Activated T-cell treated with anti-CD3 and anti-CD28 coated beads for 48 hours (primary cell): Measurements from ENCODE around the gene USH2A.

ENCODE experiments used
- DNase-seq: peaks from one replicate; pipeline ENCODE4 v3.0.0-alpha.2; 2020; ENCODE audit warnings: low read depth

USH2A gene

GRCh38 chr1:215704089-215704860 is 719.0 kb downstream of the USH2A start:
- no peak for DNase-seq

DNA sequence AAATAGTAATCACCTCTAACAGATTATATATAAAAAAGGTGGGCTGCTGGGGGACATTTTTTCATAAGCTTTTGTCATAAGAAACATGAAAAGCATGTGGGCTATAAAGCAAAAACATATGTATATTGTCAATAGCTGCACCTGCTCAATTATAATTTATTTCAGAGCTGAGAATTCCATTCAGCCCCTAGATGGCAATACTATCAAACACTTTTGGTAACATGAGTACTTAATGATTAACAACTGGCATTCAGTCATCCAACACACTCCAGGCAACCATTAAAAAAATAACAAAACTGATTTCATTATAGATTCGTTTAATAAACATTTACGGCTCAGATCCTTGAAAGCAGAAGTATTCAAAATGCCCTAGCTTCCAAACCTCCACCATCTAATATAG is 741.0 kb downstream of the USH2A start:
- DNase-seq: no peak

DNA sequence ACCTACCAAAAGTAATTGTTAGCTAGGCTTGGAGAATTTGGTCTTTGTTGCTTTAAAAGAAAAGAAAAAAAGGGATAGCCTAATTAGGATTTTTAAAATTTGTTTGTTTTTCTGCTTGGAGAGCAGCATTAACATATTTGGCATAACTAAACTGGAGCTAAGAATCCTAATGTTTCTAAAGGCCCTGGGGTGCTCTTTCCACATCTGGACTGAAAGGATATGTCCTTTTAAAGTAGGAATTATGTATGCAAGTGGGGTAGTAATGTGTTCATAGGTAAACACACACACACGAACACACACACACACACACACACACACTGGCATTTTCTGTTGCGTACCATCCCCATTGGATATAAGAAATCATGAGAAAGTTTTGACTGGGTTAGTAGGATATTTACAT is 742.2 kb downstream of the USH2A start:
- no peak for DNase-seq

GRCh38 chr1:215679231-215679630 is 744.0 kb downstream of the USH2A start:
- no peak for DNase-seq

DNA sequence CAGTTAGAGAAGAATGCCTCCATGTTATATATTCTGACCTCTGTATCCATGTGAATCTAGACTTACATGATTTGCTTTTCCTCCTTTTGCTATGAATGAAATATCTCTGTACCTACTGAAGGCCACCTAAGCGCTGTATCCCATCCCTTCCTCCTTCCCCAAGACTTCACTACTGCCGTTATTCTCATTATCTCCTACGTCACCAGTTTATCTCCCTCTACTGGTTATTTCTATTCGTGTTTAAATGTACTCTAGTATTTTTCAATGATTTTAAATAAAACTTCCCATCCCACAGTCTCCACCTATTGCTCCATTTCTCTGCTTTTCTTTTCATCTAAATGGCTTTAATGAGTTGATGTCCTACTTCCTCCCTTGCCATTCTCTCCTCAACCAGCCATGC is 746.1 kb downstream of the USH2A start:
- no peak for DNase-seq

- no peak for DNase-seq
Measured at GRCh38 chr1:215673943-215674342, 749.3 kb downstream of the USH2A start.

DNA sequence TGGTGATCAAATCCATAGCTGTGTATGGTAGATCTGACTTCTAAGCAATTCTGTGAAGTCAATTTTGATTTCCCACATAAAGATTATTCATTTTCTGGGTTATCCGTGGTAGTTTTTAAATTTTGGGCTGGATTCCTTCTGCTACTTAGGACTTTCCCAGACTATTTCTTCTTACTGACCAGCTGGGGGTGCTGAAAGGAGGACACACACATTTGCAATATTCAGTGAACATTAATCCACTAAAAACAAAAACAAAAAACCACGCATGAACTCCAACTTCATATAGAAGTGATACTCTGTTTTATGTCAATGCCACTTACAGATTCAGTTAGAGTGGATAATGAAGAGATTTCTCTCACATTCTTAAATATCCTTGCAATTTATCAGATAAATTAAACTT is 750.8 kb downstream of the USH2A start:
- no peak for DNase-seq

DNA sequence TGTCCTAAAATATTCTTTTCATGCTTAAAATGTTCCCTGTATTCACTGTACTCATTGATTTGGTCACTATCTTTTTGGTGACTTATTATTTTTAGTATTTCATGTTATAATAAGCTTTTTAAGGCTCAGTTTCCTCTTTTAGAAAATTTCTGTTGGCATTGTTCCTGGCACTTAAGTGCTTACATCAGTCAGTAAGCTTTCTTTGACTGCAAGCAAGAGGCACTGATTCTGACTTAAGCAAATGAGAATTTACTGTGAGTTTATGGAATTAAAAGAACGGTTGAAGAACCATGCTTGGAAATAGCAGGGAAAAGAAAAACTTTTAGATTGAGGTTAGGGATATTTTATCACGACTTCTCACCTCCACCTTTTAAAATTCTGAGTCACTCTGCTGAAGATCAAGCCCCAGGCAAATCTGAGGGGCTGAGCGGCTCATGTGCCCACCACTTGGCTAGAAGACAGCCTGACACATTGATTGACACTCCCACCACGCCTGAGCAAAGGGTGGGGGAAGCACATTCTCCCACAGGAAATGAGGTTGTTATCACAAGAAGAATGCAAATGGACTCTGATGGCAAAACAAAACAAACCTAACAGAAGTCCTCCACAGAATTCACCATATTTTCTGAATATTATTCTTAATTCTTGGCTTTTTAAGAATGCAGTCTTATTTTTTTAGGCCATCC is 753.3 kb downstream of the USH2A start:
- DNase-seq: no peak

DNA sequence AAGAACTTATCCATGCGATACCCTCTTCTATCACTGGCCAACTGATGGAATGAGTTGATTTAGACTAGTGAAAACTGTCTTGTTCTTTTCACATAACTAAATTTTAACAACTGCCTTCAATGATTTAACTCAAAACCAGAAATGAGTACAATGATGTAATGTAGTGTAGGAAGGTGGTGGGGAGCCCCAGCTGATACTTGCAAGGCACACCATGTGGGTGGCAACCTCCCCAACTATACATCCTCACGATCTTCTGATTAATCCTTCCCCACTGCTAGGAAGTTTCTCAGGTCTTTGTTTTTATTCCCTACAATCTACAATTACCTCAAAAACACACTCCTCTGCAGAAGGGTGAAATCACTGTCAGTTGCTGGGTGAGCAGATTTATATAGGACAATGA is 755.5 kb downstream of the USH2A start:
- DNase-seq: no peak

DNA sequence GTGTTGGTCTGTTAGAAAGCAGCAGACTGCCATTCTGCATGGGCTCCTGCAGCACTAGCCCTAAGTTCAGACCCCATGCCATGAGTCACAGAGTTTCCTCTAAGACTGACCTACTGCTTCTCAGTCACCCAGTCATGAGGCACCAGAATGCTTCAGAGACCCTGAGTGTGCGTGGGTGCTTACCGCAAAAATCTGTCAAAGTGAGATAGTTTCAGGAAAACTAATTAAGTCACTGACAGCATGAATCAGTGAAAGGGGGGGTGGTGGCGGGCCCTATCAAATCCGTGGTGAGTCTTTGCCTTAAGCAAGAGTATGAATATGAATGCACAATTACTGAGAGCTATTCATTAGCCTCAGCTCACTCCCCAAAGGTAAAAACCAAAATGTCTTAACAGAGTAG is 758.0 kb downstream of the USH2A start:
- peak; percentile 19 for DNase-seq

- DNase-seq: no peak
Measured at GRCh38 chr1:215661033-215661432, 762.2 kb downstream of the USH2A start.

DNA sequence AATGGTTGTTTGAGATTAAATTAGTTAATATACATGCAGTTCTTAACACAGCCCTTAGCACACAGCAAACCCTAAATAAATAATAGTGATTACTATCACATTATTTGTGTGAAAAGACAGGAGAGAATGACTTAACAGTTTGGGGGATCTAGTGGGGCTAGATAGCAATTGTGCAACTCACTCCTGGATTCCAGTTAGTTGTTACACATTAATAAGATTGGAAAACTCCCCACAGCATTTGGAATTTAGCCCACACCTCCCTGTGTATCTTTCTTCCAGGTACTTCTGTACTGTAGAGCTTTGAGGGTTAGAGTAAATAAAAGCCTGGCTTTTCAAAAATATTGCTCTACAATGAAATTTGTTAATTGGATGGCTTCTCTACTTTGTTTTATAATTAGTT is 763.0 kb downstream of the USH2A start:
- DNase-seq: no peak

GRCh38 chr1:215657047-215657446 is 766.2 kb downstream of the USH2A start:
- no peak for DNase-seq

DNA sequence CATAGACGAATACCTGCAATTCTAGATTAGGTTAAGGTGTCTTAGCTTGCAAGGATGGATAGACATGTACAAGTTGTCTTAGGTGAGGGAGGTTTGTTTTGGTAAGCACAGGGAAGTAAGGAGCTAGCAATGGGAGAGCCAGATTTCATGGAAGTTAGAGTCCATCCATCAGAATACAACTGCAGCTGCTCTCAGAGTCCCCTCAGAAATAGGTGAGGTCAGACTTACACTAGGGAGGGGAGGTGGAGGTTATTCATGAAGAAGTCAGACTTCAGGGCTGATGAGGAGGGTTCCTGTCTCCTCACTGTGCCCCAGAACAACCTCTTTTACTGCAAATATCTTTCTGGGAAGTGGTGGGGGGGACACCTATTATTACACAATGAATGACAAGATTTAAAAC is 770.9 kb downstream of the USH2A start:
- DNase-seq: no peak

GRCh38 chr1:215651867-215652266 is 771.4 kb downstream of the USH2A start:
- DNase-seq: no peak

- DNase-seq: no peak
Measured at GRCh38 chr1:215650446-215651149, 772.6 kb downstream of the USH2A start.

DNA sequence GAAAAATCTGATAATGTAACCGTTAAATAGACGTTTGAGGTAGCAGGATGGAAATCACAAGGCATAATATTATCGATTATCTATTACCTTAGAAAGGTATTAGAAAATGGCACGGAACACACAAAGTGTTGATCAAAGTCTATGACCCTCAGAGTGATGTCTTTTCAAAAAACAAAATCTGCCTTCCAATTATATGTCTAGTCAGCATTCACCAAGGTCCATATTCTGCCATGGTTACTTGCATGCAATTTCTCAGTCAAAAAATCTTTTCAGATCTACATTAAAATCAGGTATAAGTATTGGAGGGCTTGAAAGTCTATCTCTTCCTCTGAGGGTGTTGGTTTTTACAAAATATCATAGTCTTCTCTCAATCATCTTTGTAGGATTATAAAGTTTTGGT is 774.3 kb downstream of the USH2A start:
- DNase-seq: no peak

DNA sequence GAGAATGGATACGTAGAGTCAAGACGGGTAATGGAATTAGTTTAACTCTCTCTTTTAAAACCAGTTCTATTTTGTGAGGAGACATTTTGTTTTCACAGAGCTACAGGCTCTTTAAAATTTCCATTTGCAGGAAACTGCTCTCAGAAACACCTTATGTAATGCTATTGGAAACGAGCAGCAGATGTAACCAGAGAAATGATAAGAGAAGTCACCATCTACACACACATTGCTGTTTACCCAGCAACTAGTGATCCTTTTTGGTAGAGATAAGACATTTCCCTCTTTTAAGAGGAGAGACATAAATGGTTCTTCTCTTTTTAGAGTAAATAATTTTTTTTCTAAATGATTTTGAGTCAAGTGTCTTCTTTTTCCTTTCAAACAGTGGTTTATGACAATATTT is 775.5 kb downstream of the USH2A start:
- DNase-seq: no peak

- no peak for DNase-seq
Measured at GRCh38 chr1:215645861-215646260, 777.4 kb downstream of the USH2A start.

GRCh38 chr1:215645182-215645581 is 778.1 kb downstream of the USH2A start:
- DNase-seq: no peak

- no peak for DNase-seq
Measured at GRCh38 chr1:215643592-215644321, 779.5 kb downstream of the USH2A start.

GRCh38 chr1:215640429-215641148 is 782.7 kb downstream of the USH2A start:
- DNase-seq: no peak
